Measurements from ENCODE around the gene TACC2. TPM values are rescaled to one million over a fixed set of nuclear protein-coding genes. Genes with fewer than 3 reads are reported as not detected.

The TACC2 gene
- total RNA-seq, 1 experiment from 2014 or later, result 15.8 TPM

DNA sequence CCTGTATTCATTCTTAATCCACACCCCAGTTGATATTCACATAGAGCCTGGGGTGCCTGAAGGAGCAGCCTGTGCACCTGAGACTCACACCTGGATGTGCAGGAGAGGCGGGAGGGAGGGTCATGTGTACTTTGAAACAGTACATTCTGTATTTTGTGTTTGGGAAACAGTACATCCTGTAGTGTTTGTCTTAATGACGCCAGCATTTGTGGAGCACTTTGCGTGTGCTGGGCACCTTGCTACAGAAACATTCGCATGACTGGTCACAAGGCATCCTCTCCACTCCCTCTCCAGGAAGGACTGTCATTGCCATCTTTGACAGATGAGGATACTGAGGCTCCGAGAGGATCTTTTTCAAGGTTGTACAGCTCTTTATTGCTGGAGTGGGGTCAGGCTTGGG, 132.1 kb downstream of the TACC2 start:
- CTCF ChIA-PET, result no interaction called here
- H3K9me3 ChIP-seq (ENCODE audit: insufficient read depth, low read depth), result no peaks in the 10 kb centered on the region
- H3K27me3 ChIP-seq (ENCODE audit: insufficient read depth, low read depth), result no peaks in the 10 kb centered on the region
- TF ChIP-seq, protein P1, sequence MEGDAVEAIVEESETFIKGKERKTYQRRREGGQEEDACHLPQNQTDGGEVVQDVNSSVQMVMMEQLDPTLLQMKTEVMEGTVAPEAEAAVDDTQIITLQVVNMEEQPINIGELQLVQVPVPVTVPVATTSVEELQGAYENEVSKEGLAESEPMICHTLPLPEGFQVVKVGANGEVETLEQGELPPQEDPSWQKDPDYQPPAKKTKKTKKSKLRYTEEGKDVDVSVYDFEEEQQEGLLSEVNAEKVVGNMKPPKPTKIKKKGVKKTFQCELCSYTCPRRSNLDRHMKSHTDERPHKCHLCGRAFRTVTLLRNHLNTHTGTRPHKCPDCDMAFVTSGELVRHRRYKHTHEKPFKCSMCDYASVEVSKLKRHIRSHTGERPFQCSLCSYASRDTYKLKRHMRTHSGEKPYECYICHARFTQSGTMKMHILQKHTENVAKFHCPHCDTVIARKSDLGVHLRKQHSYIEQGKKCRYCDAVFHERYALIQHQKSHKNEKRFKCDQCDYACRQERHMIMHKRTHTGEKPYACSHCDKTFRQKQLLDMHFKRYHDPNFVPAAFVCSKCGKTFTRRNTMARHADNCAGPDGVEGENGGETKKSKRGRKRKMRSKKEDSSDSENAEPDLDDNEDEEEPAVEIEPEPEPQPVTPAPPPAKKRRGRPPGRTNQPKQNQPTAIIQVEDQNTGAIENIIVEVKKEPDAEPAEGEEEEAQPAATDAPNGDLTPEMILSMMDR (conservative IDR thresholded peaks at IDR 0.05), result no peak
- TF ChIP-seq EZH2 (IDR thresholded peaks at IDR 0.05; ENCODE audit: low read depth), result no peak
- no peaks in the 10 kb centered on the region for H3K4me1 ChIP-seq (replicated peaks; ENCODE audit: insufficient read depth)
- H3K4me2 ChIP-seq, result no peak overlapping the region
- no peak overlapping the region for H3K4me3 ChIP-seq
- peaks cover 8% of the 10 kb centered on the region; the same call in 1 of the 2 replicates for H3K79me2 ChIP-seq (ENCODE audit: low read depth)
- POLR2A ChIA-PET (ENCODE audit: unreplicated experiment), result no interaction called here
- H3F3A ChIP-seq (ENCODE audit: insufficient read depth, low read depth), result peaks cover under 1% of the 10 kb centered on the region; the same call in 1 of the 2 replicates
- H2AFZ ChIP-seq, result no peak overlapping the region
- intact Hi-C loops (cut with micrococcal nuclease; ENCODE audit: unreplicated experiment), result no loop called here
- BruUV-seq (replicated peaks), result no TSS peak
- H4K20me1 ChIP-seq (ENCODE audit: insufficient read depth), result 0 out of 2 replicates have a peak, but pooled peaks cover 3% of the 10 kb centered on the region
- no peaks in the 10 kb centered on the region for H3K36me3 ChIP-seq (ENCODE audit: low read depth)
- DNase-seq, result no peak
- no peak overlapping the region for H3K27ac ChIP-seq
- no peaks in the 10 kb centered on the region for H3K9me2 ChIP-seq (ENCODE audit: insufficient read depth)

DNA sequence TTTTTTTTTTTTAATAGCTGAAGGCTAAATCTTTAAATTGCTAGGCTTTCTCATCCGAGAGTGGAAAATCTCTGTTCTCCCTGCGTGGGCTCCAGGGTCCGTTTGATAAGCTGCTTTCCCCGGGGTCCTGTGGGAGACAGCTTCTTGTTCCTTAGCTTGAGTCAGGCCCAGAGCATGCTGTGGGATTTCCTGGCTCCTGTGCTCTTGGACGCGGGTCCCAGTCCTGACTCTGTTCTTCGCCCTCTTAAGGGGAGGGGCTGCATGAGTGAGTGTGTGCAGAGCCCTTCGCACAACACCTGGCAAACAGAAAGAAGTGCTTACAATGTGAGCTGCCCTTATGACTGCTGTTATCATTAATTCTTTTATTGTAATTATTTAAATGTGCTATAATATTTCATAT, 133.5 kb downstream of the TACC2 start:
- Histone ChIP-seq H3K4me1 (replicated peaks; ENCODE audit: insufficient read depth) (peaks cover 14% of the 10 kb centered on the region), H3K27ac (no peak overlapping the region)

DNA sequence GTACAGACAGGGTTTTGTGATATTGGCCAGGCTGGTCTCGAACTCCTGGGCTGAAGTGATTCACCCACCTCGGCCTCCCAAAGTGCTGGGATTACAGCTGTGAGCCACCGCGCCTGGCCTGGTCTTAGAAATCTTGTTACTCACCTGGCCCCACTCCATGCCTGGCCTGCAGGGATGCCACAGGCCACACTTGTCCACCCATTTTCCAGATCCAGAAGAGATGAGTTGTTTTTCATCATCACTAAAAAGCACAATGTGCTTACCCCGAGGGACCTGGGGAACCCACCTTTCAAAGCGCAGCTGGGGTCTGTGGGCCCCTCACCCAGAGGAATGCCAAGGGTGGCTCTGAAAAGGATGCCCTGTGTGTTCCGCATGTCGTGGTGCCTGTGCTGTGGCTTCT, 134.2 kb downstream of the TACC2 start:
- Histone ChIP-seq H4K20me1 (ENCODE audit: insufficient read depth) (0 out of 2 replicates have a peak, but pooled peaks cover 3% of the 10 kb centered on the region), H3K9me3 (ENCODE audit: insufficient read depth, low read depth) (no peaks in the 10 kb centered on the region), H3K79me2 (ENCODE audit: low read depth) (no peaks in the 10 kb centered on the region), H2AFZ (no peak overlapping the region), H3K4me1 (replicated peaks; ENCODE audit: insufficient read depth) (peaks cover 20% of the 10 kb centered on the region), H3F3A (ENCODE audit: insufficient read depth, low read depth) (peaks cover 21% of the 10 kb centered on the region; the same call in 1 of the 2 replicates), H3K27ac (no peak overlapping the region), H3K27me3 (ENCODE audit: insufficient read depth, low read depth) (no peaks in the 10 kb centered on the region), H3K9me2 (ENCODE audit: insufficient read depth) (no peaks in the 10 kb centered on the region), H3K4me2 (no peak overlapping the region), H3K4me3 (no peak overlapping the region), H3K36me3 (ENCODE audit: low read depth) (no peaks in the 10 kb centered on the region)
- no peak for TF ChIP-seq EZH2 (IDR thresholded peaks at IDR 0.05; ENCODE audit: low read depth)
- TF ChIP-seq, protein P1 (conservative IDR thresholded peaks at IDR 0.05), result no peak
- intact Hi-C loops (cut with micrococcal nuclease; ENCODE audit: unreplicated experiment), result no loop called here
- ChIA-PET CTCF (interaction anchor here (0.6 kb wide), 1 partner anchor 89 kb away, joined by 14 read pairs; no protein-coding TSS in a partner anchor), POLR2A (ENCODE audit: unreplicated experiment) (no interaction called here)
- DNase-seq, result no peak
- BruUV-seq (replicated peaks), result no TSS peak

More for the DNA sequence above, 133.5 kb downstream of the TACC2 start:
- intact Hi-C loops (cut with micrococcal nuclease; ENCODE audit: unreplicated experiment), result no loop called here
- no peaks in the 10 kb centered on the region for H3K79me2 ChIP-seq (ENCODE audit: low read depth)
- no peak overlapping the region for H3K4me3 ChIP-seq
- H4K20me1 ChIP-seq (ENCODE audit: insufficient read depth), result 0 out of 2 replicates have a peak, but pooled peaks cover 3% of the 10 kb centered on the region
- DNase-seq, result no peak
- H3K36me3 ChIP-seq (ENCODE audit: low read depth), result no peaks in the 10 kb centered on the region
- H3K4me2 ChIP-seq, result no peak overlapping the region
- BruUV-seq (replicated peaks), result no TSS peak
- H3F3A ChIP-seq (ENCODE audit: insufficient read depth, low read depth), result peaks cover 14% of the 10 kb centered on the region; the same call in 1 of the 2 replicates
- ChIA-PET CTCF (interaction anchor here (0.6 kb wide), 1 partner anchor 88 kb away, joined by 14 read pairs; no protein-coding TSS in a partner anchor), POLR2A (ENCODE audit: unreplicated experiment) (no interaction called here)
- H3K9me3 ChIP-seq (ENCODE audit: insufficient read depth, low read depth), result no peaks in the 10 kb centered on the region
- H3K27me3 ChIP-seq (ENCODE audit: insufficient read depth, low read depth), result no peaks in the 10 kb centered on the region
- no peaks in the 10 kb centered on the region for H3K9me2 ChIP-seq (ENCODE audit: insufficient read depth)
- H2AFZ ChIP-seq, result no peak overlapping the region
- TF ChIP-seq, protein P1 (conservative IDR thresholded peaks at IDR 0.05), result no peak
- no peak for TF ChIP-seq EZH2 (IDR thresholded peaks at IDR 0.05; ENCODE audit: low read depth)
